GM21423 (cell line): ENCODE data around the gene CNN3.

Experiments used
- ATAC-seq: cut with Tn5 transposase; IDR thresholded peaks from one replicate; pipeline ENCODE4 v1.9.1; 2021; ENCODE audit warnings: mild to moderate bottlenecking, moderate library complexity; ENCODE audit not compliant: unreplicated experiment

The CNN3 gene

DNA sequence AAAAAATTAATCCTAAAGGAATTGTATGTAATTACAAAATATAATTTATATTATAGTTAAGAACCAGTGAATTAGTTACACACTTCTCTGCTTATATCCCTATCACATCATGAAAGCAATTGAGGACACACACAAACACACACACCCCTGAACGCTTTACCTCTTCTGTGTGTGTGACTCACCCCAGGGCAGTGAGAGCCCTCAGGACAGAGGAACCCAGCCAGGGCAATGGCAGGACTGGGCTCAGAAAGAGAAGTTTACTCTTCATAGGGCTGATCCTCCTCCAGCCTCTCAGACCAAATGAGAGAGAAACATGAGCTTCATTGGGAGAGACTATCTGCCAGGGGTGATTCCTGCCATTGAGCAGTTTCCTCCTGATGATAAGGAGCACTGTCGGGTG, 68.6 kb downstream of the CNN3 start:
- ATAC-seq, result no peak

DNA sequence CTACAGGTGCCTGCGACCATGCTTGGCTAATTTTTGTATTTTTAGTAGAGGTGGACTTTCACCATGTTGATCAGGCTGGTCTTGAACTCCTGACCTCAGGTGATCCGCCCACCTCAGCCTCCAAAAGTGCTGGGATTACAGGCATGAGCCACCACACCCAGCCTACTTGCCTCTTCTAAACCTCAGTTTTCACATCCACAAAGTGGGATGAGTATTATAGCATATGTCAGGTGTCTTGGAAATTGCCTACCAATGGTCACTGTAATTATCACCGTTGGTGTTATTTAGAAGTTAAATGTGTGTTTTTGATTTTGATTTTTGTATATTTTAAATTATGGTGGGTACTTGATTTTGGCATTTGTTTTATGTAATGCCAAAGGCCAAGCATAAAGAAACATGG, 70.0 kb downstream of the CNN3 start:
- ATAC-seq, result no peak

DNA sequence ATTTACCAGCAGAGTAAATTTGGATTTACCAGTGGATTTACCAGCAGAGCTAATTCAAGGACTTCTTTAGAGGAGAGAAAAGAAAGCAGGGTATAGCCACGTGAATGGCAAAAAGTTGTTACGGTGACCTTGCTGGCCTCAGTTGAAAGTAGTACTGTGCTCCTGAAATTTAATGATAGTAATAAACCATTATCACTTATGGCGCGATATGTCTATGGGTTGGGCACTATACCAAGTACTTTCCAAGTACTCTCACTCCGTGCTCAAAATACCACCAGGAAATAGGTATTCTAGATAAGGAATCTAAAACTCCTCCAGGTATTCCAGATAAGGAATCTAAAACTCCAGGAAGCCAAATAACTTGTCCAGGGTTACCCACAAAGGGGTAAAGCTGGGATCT, 70.9 kb downstream of the CNN3 start:
- no peak for ATAC-seq

DNA sequence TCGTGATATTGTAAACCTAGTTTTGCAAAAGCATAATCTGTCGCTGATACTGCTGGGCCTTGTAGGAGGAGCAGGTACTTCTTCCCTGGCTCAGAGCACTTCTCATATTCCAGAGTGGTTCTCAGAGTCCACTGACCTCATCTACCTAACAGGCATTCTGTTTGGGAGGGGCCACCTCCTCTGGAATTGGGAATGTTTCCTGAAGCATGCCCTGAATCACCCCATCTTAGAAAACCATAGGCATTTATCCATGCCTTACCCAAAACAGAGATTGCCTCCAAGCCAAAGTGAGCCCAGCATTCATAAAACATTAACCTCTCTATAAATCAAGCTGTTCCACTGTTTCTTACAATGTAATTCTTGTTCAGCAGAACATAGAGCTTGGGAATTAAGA, 71.6 kb downstream of the CNN3 start:
- ATAC-seq, result no peak

DNA sequence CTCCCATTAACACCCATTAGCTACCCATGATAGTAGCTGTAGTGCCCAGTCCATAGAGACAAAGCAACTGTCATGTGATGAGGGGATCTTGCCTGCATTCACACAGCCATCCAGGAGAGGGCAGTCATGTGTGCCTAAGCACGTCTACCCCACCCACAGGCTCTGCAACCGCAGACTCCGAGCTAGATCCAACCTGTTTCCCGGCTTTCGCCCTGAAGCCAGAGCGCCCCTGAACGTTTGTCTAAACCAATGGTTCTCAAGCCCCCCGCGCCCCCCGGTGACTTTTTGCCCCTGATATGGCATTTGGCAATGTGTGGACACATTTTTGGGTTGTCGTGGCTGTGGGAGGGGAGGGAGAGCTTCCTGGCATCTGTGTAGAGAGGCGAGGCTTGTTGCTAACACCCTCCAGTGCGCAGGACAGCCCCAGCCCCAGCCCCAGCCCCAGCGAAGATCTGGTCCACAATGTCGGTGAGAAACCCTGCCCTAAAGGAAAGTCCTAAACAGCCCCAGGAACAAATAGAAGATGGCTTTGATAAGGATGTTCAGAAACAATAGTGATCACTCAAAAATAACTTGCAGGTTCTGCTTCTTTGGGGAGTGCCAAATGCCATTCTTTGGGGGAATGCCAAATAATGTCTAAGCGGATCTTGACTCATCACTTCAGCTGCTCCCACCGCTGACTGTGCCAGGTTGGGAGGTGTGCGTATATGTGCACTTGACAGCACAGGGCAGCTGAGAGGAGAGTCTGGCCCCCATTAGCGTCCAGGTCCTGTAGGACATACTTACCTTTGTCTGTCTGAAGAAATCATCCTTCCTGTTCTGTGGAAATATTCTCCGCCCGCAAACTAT, 72.2 kb downstream of the CNN3 start:
- ATAC-seq, result peak; percentile 98

DNA sequence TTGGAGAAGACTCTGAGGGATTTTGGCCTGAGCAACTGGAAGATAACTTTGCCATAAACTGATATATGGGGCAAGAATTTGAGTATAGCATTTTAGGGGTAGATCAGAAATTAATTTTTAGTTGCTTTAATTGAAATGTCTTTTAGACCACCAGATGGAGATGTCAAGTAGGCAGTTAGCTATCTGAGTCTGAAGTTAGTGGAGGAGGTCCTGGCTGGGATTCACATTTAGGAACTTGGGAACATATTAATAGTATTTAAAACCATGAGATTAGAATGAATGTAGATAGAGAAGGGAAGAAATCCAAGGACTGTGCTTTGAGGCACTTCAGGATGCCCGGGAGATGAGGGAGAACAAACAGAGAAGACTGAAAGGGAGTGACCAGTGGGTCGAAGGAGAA, 74.1 kb downstream of the CNN3 start:
- no peak for ATAC-seq

DNA sequence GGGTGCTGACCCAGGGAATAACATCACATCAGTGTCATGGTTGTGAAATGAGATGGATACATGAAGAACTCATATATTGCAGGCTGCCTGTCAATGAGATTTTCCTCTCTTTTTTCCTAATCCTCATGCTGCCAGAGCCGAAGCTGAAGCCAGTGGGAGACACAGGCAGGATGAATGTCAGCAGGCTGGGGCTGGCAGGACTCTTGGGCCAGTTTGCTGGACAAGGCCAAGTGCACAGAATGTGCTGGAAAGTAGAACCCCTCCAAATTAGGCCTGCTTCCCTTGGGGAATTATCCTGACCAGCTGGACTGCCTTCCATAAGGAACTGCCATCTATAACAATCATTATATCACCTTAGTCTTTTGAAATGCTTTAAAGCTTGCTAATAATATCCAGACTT, 75.3 kb downstream of the CNN3 start:
- no peak for ATAC-seq
